Muscle of leg (tissue), 11 donors: Measurements from ENCODE around the gene RHEX. TPM values are rescaled to one million over a fixed set of nuclear protein-coding genes. Genes with fewer than 3 reads are reported as not detected.
"Not testable (repeated sequence)": the region's sequence is repeated elsewhere in the genome, so short reads cannot be mapped to it uniquely, and the experiment has no call there.

Experiments used
- DNase-seq: peaks from one replicate; pipeline ENCODE4 v3.0.0; 2013
- H3K27ac ChIP-seq: one replicate; pipeline ENCODE4 v1.5.1; 2013; ENCODE audit warnings: mild to moderate bottlenecking, low read length, control low read depth
- H3K27me3 ChIP-seq: one replicate; pipeline ENCODE4 v1.6.1; 2013; ENCODE audit warnings: low read length; ENCODE audit not compliant: control insufficient read depth, insufficient read depth
- H3K36me3 ChIP-seq: one replicate; pipeline ENCODE4 v1.6.1; 2013; ENCODE audit warnings: low read length; ENCODE audit not compliant: control insufficient read depth, insufficient read depth
- H3K4me1 ChIP-seq: one replicate; pipeline ENCODE4 v1.6.1; 2013; ENCODE audit warnings: low read length; ENCODE audit not compliant: control insufficient read depth, insufficient read depth
- H3K4me3 ChIP-seq: one replicate; pipeline ENCODE4 v1.5.1; 2013; ENCODE audit warnings: low read length, control low read depth
- H3K9me3 ChIP-seq: replicated peaks from 2 replicates; pipeline ENCODE4 v1.6.1; 2013; ENCODE audit warnings: low read depth, low read length; ENCODE audit not compliant: control insufficient read depth
- WGBS: methylation state at CpG from one replicate; pipeline ENCODE4 v1.1.5; 2013; ENCODE audit warnings: missing lambda C conversion rate; ENCODE audit not compliant: insufficient coverage; 5-methylcytosine and 5-hydroxymethylcytosine counted together
- polyA plus RNA-seq, 8 donors: library from polyadenylated mRNA; unstranded; fragments of 120-200 nt; gene quantifications; one replicate each; pipeline versions ENCODE4 v1.2.1 to v1.2.3, GENCODE V29; 2013; ENCODE audit warnings: inconsistent platforms in 1 of 8, low replicate concordance in 1 of 8; ENCODE audit not compliant: insufficient read length in 8 of 8, insufficient read depth in 1 of 8
- total RNA-seq: library from RNA; stranded (reverse); fragments of 120-200 nt; gene quantifications from one replicate; pipeline ENCODE4 v1.2.4, GENCODE V29; 2013

Gene RHEX
- total and polyA plus RNA-seq, 9 donors: 0.17 to 0.65 (median 0.36) TPM

- Histone ChIP-seq H3K4me1 (no peaks in the 10 kb centered on the region), H3K9me3 (no peaks in the 10 kb centered on the region), H3K27me3 (peaks cover 3% of the 10 kb centered on the region), H3K36me3 (no peaks in the 10 kb centered on the region), H3K4me3 (no peak overlapping the region), H3K27ac (no peak overlapping the region)
- 62% methylated on average over 6 of the region's 6 CpGs for WGBS
- DNase-seq: no peak
Observed at GRCh38 chr1:206048582-206048981, 4.4 kb upstream of the RHEX start.

GRCh38 chr1:206049293-206049692, 3.7 kb upstream of the RHEX start:
- Histone ChIP-seq H3K4me3 (no peak overlapping the region), H3K27me3 (peaks cover 3% of the 10 kb centered on the region), H3K36me3 (no peaks in the 10 kb centered on the region), H3K27ac (no peak overlapping the region), H3K4me1 (no peaks in the 10 kb centered on the region), H3K9me3 (no peaks in the 10 kb centered on the region)
- no peak for DNase-seq

- DNase-seq: no peak
- no CpG with 5 or more reads among the region's 3 CpGs for WGBS
- Histone ChIP-seq H3K4me3 (no peak overlapping the region), H3K36me3 (no peaks in the 10 kb centered on the region), H3K27ac (no peak overlapping the region), H3K9me3 (no peaks in the 10 kb centered on the region), H3K4me1 (no peaks in the 10 kb centered on the region), H3K27me3 (peaks cover 3% of the 10 kb centered on the region)
Observed at GRCh38 chr1:206049919-206050600, 2.9 kb upstream of the RHEX start.

GRCh38 chr1:206050655-206051235, 2.2 kb upstream of the RHEX start:
- Histone ChIP-seq H3K27ac (no peak overlapping the region), H3K9me3 (no peaks in the 10 kb centered on the region), H3K4me1 (no peaks in the 10 kb centered on the region), H3K36me3 (no peaks in the 10 kb centered on the region), H3K27me3 (peaks cover 3% of the 10 kb centered on the region), H3K4me3 (no peak overlapping the region)
- peak; percentile 33 for DNase-seq
- 75% methylated on average over 2 of the region's 6 CpGs for WGBS

GRCh38 chr1:206052231-206052865, 625 bp upstream of the RHEX start:
- not testable (repeated sequence) for DNase-seq, H3K4me3 ChIP-seq, H3K36me3 ChIP-seq, H3K27me3 ChIP-seq, H3K9me3 ChIP-seq, H3K27ac ChIP-seq, H3K4me1 ChIP-seq
- 100% methylated on average over 2 of the region's 8 CpGs for WGBS

GRCh38 chr1:206053616-206054015, 643 bp downstream of the RHEX start:
- not testable (repeated sequence) for H3K4me3 ChIP-seq, H3K27me3 ChIP-seq, H3K9me3 ChIP-seq, H3K4me1 ChIP-seq, H3K36me3 ChIP-seq, DNase-seq, H3K27ac ChIP-seq
- 88% methylated on average over 1 of the region's 4 CpGs for WGBS

GRCh38 chr1:206055069-206055625, 2.2 kb downstream of the RHEX start:
- H3K4me3 ChIP-seq, DNase-seq, H3K27me3 ChIP-seq, H3K9me3 ChIP-seq, H3K27ac ChIP-seq, H3K36me3 ChIP-seq, H3K4me1 ChIP-seq: not testable (repeated sequence)
- WGBS: 96% methylated on average over 4 of the region's 12 CpGs

GRCh38 chr1:206055639-206056323, 2.8 kb downstream of the RHEX start:
- not testable (repeated sequence) for H3K27ac ChIP-seq, H3K4me3 ChIP-seq, DNase-seq, H3K9me3 ChIP-seq, H3K4me1 ChIP-seq, H3K36me3 ChIP-seq, H3K27me3 ChIP-seq
- WGBS: 94% methylated on average over 5 of the region's 8 CpGs

GRCh38 chr1:206058289-206058926, 5.4 kb downstream of the RHEX start:
- H3K36me3 ChIP-seq, H3K4me1 ChIP-seq, H3K27me3 ChIP-seq, DNase-seq, H3K4me3 ChIP-seq, H3K27ac ChIP-seq, H3K9me3 ChIP-seq: not testable (repeated sequence)
- WGBS: 100% methylated on average over 1 of the region's 9 CpGs

- Histone ChIP-seq H3K27ac (no peak overlapping the region), H3K36me3 (no peaks in the 10 kb centered on the region), H3K4me3 (no peak overlapping the region), H3K4me1 (peaks cover 8% of the 10 kb centered on the region), H3K27me3 (no peaks in the 10 kb centered on the region), H3K9me3 (peaks cover 2% of the 10 kb centered on the region)
- WGBS: 82% methylated on average over 1 of the region's 1 CpG
- no peak for DNase-seq
Observed at GRCh38 chr1:206058927-206059292, 5.9 kb downstream of the RHEX start.
